ENCODE results near the gene TAMALIN. TPM values are rescaled to one million over a fixed set of nuclear protein-coding genes. Genes with fewer than 3 reads are reported as not detected.

TAMALIN gene
- total and polyA plus RNA-seq, 12 donors: 1.8 to 44.9 (median 14.9) TPM

DNA sequence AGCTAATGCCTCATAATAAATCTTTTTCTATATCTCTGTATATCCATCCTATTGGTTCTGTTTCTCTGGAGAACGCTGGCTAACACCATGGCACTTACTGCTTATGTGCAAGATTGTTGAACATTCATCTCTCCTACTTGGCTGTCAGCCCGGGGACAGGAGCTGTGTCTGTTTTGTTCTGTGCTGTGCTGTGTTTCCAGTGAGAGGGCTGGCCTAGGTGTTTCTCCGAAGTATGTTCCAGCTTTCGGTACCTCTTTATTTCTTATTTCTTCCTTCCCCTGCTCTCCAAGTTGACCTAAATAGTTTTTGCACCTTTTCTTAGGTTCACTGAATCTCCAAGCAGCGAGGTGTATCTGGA is 25.7 kb downstream of the TAMALIN start:
- DNase-seq: peak; percentile 79 to 96 (median 89)
- H3K36me3 ChIP-seq (replicated peaks in 1 of 2): no peaks in the 10 kb centered on the region
- WGBS, 4 donors: 1 to 3% (median 2%) methylated on average over 5 of the region's 5 CpGs
- H3K4me3 ChIP-seq: peak overlapping the region in 2 of 4 donors; percentile 2 to 31
- peak overlapping the region; percentile 74 to 95 (median 91) for H3K27ac ChIP-seq
- intact Hi-C loops (cut with DNase I): loop anchor here in 1 of 2 donors (2.0 kb wide), 1 partner anchor 18 kb away; the partner anchor contains the start of gene NR4A1
- H3K27me3 ChIP-seq: no peaks in the 10 kb centered on the region
- TF ChIP-seq POLR2A (IDR thresholded peaks at IDR 0.05): no peak
- TF ChIP-seq CTCF (IDR thresholded peaks at IDR 0.05): no peak
- no peaks in the 10 kb centered on the region for H3K9me3 ChIP-seq (replicated peaks in 1 of 3)
- peaks cover 15 to 25% of the 10 kb centered on the region in 2 donors for H3K4me1 ChIP-seq (replicated peaks in 1 of 2)

DNA sequence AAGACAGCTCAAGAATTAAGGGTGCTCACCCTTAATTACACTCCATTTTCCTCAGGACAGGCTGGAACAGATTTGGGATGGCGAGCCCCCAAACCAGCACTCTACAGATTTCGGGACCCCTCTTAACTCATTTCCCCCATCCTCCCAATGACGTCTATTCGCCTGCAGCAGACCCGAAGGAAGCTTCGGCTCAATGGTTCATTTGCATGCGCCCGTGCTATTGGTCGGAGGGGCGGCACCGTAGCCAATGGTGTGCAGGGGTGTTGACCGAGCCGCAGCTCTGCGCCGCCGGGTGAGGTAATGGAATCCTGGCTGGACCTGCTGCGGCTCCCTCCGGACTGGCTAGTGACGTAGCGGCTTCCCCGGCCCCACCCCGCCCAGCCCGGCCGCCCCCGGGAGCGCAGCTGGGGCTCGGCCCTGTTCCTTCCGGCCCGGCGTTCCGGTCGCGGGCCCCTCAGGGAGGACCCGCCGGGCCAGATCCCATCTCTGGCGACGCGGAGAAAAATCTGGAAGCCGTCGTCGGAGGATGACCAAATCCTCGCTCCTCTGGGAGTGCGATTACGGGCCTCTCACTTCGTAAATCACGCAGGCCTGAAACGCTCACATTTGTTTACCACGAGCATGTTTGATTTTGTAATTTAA is 26.2 kb downstream of the TAMALIN start:
- intact Hi-C loops (cut with DNase I): loop anchor here in 1 of 2 donors (2.0 kb wide), 1 partner anchor 18 kb away; the partner anchor contains the start of gene NR4A1
- TF ChIP-seq POLR2A (IDR thresholded peaks at IDR 0.05): peak; percentile 79 to 83
- TF ChIP-seq CTCF (IDR thresholded peaks at IDR 0.05): no peak
- H3K9me3 ChIP-seq (replicated peaks in 1 of 3): no peaks in the 10 kb centered on the region
- H3K27ac ChIP-seq: peak overlapping the region; percentile 74 to 95 (median 91)
- H3K27me3 ChIP-seq: no peaks in the 10 kb centered on the region
- H3K36me3 ChIP-seq (replicated peaks in 1 of 2): no peaks in the 10 kb centered on the region
- WGBS, 4 donors: 0 to 1% (median 0%) methylated on average over 19 to 48 of the region's 48 CpGs
- peak; percentile 98 to 99 (median 99) for DNase-seq
- H3K4me3 ChIP-seq: peak overlapping the region in 2 of 4 donors; percentile 14 to 31
- H3K4me1 ChIP-seq (replicated peaks in 1 of 2): peaks cover 18 to 30% of the 10 kb centered on the region in 2 donors

DNA sequence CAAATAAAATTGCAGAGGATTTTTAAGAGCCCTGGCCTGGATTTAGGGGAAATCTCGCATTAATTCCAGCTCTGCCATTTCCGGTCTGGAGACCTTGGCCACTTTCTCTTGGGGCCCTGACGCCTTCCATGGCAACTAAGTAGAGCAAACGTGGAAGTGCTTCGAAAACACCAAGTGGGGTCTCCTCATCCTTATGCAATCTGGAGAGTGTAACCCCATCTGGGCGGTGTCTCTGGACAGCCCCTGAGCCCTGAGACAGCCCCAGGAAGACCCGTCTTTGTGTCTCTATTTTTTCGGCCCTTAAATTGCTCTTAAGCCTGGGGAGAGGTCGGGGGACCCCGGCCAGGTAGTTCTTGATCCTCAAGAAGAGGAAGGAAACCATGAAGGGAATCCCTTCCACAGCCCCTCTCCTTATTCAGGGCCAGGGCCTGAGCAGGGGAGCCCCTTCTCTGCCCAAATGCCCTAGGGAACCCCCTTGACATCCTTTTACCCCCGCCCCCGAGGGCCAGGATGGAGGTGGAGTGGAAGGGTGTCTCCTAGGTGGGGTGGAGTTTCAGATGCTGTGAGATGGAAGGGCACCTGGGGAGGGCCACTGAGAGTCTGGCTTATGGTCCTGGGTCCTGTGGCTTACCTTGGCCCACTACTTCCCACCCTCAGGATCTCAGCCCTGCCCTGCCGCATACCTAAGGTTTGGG is 26.8 kb downstream of the TAMALIN start:
- H3K4me1 ChIP-seq (replicated peaks in 1 of 2): peaks cover 22 to 34% of the 10 kb centered on the region in 2 donors
- no peaks in the 10 kb centered on the region for H3K27me3 ChIP-seq
- peak overlapping the region; percentile 74 to 95 (median 90) for H3K27ac ChIP-seq
- TF ChIP-seq POLR2A (IDR thresholded peaks at IDR 0.05) (no peak), CTCF (IDR thresholded peaks at IDR 0.05) (no peak)
- H3K36me3 ChIP-seq (replicated peaks in 1 of 2): no peaks in the 10 kb centered on the region
- H3K9me3 ChIP-seq (replicated peaks in 1 of 3): no peaks in the 10 kb centered on the region
- intact Hi-C loops (cut with DNase I): loop anchor here in 1 of 2 donors (2.0 kb wide), 1 partner anchor 17 kb away; the partner anchor contains the start of gene NR4A1
- peak overlapping the region in 2 of 4 donors; percentile 14 to 30 for H3K4me3 ChIP-seq
- peak in 3 of 7 donors; percentile 35 to 58 (median 49) for DNase-seq
- WGBS, 4 donors: 58 to 65% (median 64%) methylated on average over 10 to 13 of the region's 13 CpGs

- Histone ChIP-seq H3K4me1 (replicated peaks in 1 of 2) (peaks cover 27 to 49% of the 10 kb centered on the region in 2 donors), H3K36me3 (replicated peaks in 1 of 2) (no peaks in the 10 kb centered on the region), H3K9me3 (replicated peaks in 1 of 3) (no peaks in the 10 kb centered on the region), H3K4me3 (no peak overlapping the region), H3K27ac (peak overlapping the region in 1 of 5 donors; percentile 12), H3K27me3 (no peaks in the 10 kb centered on the region)
- no peak for TF ChIP-seq POLR2A (IDR thresholded peaks at IDR 0.05)
- TF ChIP-seq CTCF (IDR thresholded peaks at IDR 0.05): no peak
- no peak for DNase-seq
- WGBS, 4 donors: 90 to 93% (median 91%) methylated on average over 4 of the region's 4 CpGs
- intact Hi-C loops (cut with DNase I): no loop called here
These were observed 28.4 kb downstream of the TAMALIN start for GRCh38 chr12:52035190-52035589.

Measured in adrenal gland (tissue), 12 donors.